Transverse colon (tissue), 3 donors: ENCODE data around the gene CNTNAP2.

Experiments used
- POLR2A ChIP-seq: fragments of 450-650 bp; IDR thresholded peaks from one replicate; pipeline ENCODE4 v1.6.1; 2016; ENCODE audit warnings: antibody characterized with exemption, mild to moderate bottlenecking, moderate library complexity
- TF ChIP-seq, protein P1 (sequence below), 5 experiments: fragments of 200-600 bp in 3 of 5; fragments of 450-650 bp in 2 of 5; sonication (generic) in 3 of 5; IDR thresholded peaks; 1 replicate in 2 of 5; 2 replicates in 3 of 5; pipeline ENCODE4 v1.5.1; 2016 to 2017; ENCODE audit warnings: antibody characterized with exemption in 5 of 5, inconsistent platforms in 3 of 5, mild to moderate bottlenecking in 2 of 5, moderate library complexity in 1 of 5

DNA sequence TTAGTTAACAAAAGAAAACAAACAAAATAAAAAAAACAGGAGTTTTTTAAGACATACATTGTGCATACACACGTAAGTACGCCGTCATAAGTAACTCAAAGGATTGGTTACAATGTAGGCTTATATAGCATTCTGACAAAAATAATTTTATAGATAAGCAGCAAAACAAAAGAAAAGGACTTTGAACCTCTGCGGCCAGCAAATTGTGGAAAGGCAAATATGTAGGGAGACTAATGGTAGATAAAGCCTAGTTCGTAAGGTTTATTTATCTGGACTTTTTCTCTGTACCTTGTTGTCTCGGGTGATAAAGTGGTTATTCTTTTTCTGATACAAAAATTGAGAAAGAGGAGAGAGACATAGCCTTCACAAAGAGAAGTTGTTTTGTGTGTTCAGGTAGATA, 891.9 kb downstream of the CNTNAP2 start:
- TF ChIP-seq POLR2A, result no peak
- TF ChIP-seq, protein P1, sequence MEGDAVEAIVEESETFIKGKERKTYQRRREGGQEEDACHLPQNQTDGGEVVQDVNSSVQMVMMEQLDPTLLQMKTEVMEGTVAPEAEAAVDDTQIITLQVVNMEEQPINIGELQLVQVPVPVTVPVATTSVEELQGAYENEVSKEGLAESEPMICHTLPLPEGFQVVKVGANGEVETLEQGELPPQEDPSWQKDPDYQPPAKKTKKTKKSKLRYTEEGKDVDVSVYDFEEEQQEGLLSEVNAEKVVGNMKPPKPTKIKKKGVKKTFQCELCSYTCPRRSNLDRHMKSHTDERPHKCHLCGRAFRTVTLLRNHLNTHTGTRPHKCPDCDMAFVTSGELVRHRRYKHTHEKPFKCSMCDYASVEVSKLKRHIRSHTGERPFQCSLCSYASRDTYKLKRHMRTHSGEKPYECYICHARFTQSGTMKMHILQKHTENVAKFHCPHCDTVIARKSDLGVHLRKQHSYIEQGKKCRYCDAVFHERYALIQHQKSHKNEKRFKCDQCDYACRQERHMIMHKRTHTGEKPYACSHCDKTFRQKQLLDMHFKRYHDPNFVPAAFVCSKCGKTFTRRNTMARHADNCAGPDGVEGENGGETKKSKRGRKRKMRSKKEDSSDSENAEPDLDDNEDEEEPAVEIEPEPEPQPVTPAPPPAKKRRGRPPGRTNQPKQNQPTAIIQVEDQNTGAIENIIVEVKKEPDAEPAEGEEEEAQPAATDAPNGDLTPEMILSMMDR (IDR thresholded peaks at IDR 0.05), result no peak
